HEK293 (cell line): ENCODE results near the gene LPCAT4.
"Not testable (repeated sequence)": the region's sequence is repeated elsewhere in the genome, so short reads cannot be mapped to it uniquely, and the experiment has no call there.

Experiments used
- CTCF ChIA-PET: fragments of 350-600 bp; formaldehyde crosslinking; extraction: SDS; loops from one replicate; lab custom pipeline; 2021; ENCODE audit warnings: antibody characterized with exemption; lab: Yijun Ruan, JAX
- POLR2A ChIA-PET: fragments of 300-600 bp; formaldehyde crosslinking; extraction: SDS; loops from one replicate; lab custom pipeline; 2020; ENCODE audit warnings: antibody characterized with exemption, inconsistent platforms; lab: Yijun Ruan, JAX
- H3K27ac ChIP-seq: fragments of 200-500 bp; sonication (Bioruptor generic); 2 replicates; pipeline ENCODE4 v1.5.1; 2014; ENCODE audit warnings: low read depth, low read length, control low read depth, inconsistent platforms; ENCODE audit errors: extremely low read depth
- H3K36me3 ChIP-seq, 2 experiments: fragments of 200-500 bp in 1 of 2; sonication (Bioruptor generic) in 1 of 2; 1 replicate in 1 of 2; 2 replicates in 1 of 2; pipeline ENCODE4 v1.5.1; 2014 to 2017; ENCODE audit warnings: inconsistent platforms in 2 of 2, low read length in 2 of 2; ENCODE audit not compliant: control insufficient read depth in 2 of 2, insufficient read depth in 1 of 2
- H3K4me1 ChIP-seq: fragments of 200-500 bp; sonication (Bioruptor generic); 2 replicates; pipeline ENCODE4 v1.5.1; 2014; ENCODE audit warnings: mild to moderate bottlenecking, low read length, inconsistent platforms; ENCODE audit not compliant: control insufficient read depth, insufficient read depth
- H3K4me3 ChIP-seq: 2 replicates; pipeline ENCODE4 v1.5.1; 2011; ENCODE audit warnings: low read depth, mild to moderate bottlenecking, control low read depth, low read length, moderate library complexity
- H3K9me3 ChIP-seq: fragments of 200-500 bp; sonication (Bioruptor generic); 2 replicates; pipeline ENCODE4 v1.5.1; 2014; ENCODE audit warnings: low read depth, low read length, inconsistent platforms; ENCODE audit not compliant: control insufficient read depth, insufficient read depth
- EGR2 ChIP-seq: fragments of 450-650 bp; formaldehyde crosslinking; IDR thresholded peaks from 2 replicates; pipeline ENCODE4 v1.5.1; 2016; ENCODE audit warnings: low read depth, missing biosample characterization, missing genetic modification characterization
- FEZF1 ChIP-seq: fragments of 450-650 bp; formaldehyde crosslinking; IDR thresholded peaks from 2 replicates; pipeline ENCODE4 v1.5.1; 2016; ENCODE audit warnings: missing biosample characterization, missing genetic modification characterization
- GLIS1 ChIP-seq: fragments of 450-650 bp; formaldehyde crosslinking; IDR thresholded peaks from 2 replicates; pipeline ENCODE4 v1.5.1; 2016; ENCODE audit warnings: missing biosample characterization, missing genetic modification characterization
- HIC1 ChIP-seq: fragments of 450-650 bp; formaldehyde crosslinking; IDR thresholded peaks from 2 replicates; pipeline ENCODE4 v1.5.1; 2016; ENCODE audit warnings: missing biosample characterization, missing genetic modification characterization
- KLF7 ChIP-seq: fragments of 450-650 bp; formaldehyde crosslinking; IDR thresholded peaks from 2 replicates; pipeline ENCODE4 v1.5.1; 2016; ENCODE audit warnings: missing biosample characterization, missing genetic modification characterization, borderline replicate concordance
- MZF1 ChIP-seq: fragments of 450-650 bp; formaldehyde crosslinking; IDR thresholded peaks from 2 replicates; pipeline ENCODE4 v1.5.1; 2017; ENCODE audit warnings: missing biosample characterization, missing genetic modification characterization, borderline replicate concordance
- OVOL3 ChIP-seq: fragments of 450-650 bp; formaldehyde crosslinking; IDR thresholded peaks from 2 replicates; pipeline ENCODE4 v1.5.1; 2016; ENCODE audit warnings: missing biosample characterization, missing genetic modification characterization
- PATZ1 ChIP-seq: fragments of 450-650 bp; formaldehyde crosslinking; IDR thresholded peaks from 2 replicates; pipeline ENCODE4 v1.5.1; 2016; ENCODE audit warnings: missing biosample characterization, missing genetic modification characterization
- YY1 ChIP-seq: fragments of 450-650 bp; formaldehyde crosslinking; IDR thresholded peaks from 2 replicates; pipeline ENCODE4 v1.5.1; 2018; ENCODE audit warnings: missing biosample characterization, missing genetic modification characterization
- ZFP3 ChIP-seq: fragments of 450-650 bp; formaldehyde crosslinking; IDR thresholded peaks from 2 replicates; pipeline ENCODE4 v1.5.1; 2016; ENCODE audit warnings: low read depth, missing biosample characterization, missing genetic modification characterization
- ZNF184 ChIP-seq: fragments of 450-650 bp; IDR thresholded peaks from 2 replicates; pipeline ENCODE4 v1.5.1; 2018; ENCODE audit warnings: missing biosample characterization, mild to moderate bottlenecking, missing genetic modification characterization
- ZNF211 ChIP-seq: fragments of 450-650 bp; formaldehyde crosslinking; IDR thresholded peaks from 2 replicates; pipeline ENCODE4 v1.5.1; 2016; ENCODE audit warnings: low read depth, missing biosample characterization, missing genetic modification characterization
- ZNF341 ChIP-seq: fragments of 450-650 bp; formaldehyde crosslinking; IDR thresholded peaks from 2 replicates; pipeline ENCODE4; 2016; ENCODE audit warnings: low read depth, missing biosample characterization, missing genetic modification characterization
- ZNF354C ChIP-seq: fragments of 450-650 bp; formaldehyde crosslinking; IDR thresholded peaks from 2 replicates; pipeline ENCODE4 v1.5.1; 2016; ENCODE audit warnings: missing biosample characterization, missing genetic modification characterization, low read depth, borderline replicate concordance
- ZNF366 ChIP-seq: fragments of 450-650 bp; formaldehyde crosslinking; conservative IDR thresholded peaks from 2 replicates; pipeline ENCODE4 v1.5.1; 2016; ENCODE audit warnings: missing biosample characterization, missing genetic modification characterization
- ZNF501 ChIP-seq: fragments of 450-650 bp; formaldehyde crosslinking; IDR thresholded peaks from 2 replicates; pipeline ENCODE4 v1.5.1; 2016; ENCODE audit warnings: missing biosample characterization, missing genetic modification characterization
- ZNF692 ChIP-seq: fragments of 450-650 bp; formaldehyde crosslinking; IDR thresholded peaks from 2 replicates; pipeline ENCODE4 v1.5.1; 2016; ENCODE audit warnings: missing biosample characterization, missing genetic modification characterization
- TF ChIP-seq, protein P1 (sequence below): sonication (generic); formaldehyde crosslinking; IDR thresholded peaks from 2 replicates; pipeline ENCODE4 v1.8.1; 2022; ENCODE audit warnings: mild to moderate bottlenecking, moderate library complexity, missing genetic modification reagents
- TF ChIP-seq, protein P2 (sequence below): fragments of 450-650 bp; formaldehyde crosslinking; IDR thresholded peaks from 2 replicates; pipeline ENCODE4 v1.5.1; 2016; ENCODE audit warnings: missing biosample characterization, missing genetic modification characterization

The LPCAT4 gene

GRCh38 chr15:34353627-34354026, 13.4 kb downstream of the LPCAT4 start:
- ChIA-PET POLR2A (no interaction called here), CTCF (no interaction called here)
- H3K4me1 ChIP-seq: no peaks in the 10 kb centered on the region
- H3K36me3 ChIP-seq: peaks cover 0 to 3% of the 10 kb centered on the region in 2 experiments; a peak in 1 of 3 replicates
- no peaks in the 10 kb centered on the region for H3K9me3 ChIP-seq
- TF ChIP-seq, protein P1, sequence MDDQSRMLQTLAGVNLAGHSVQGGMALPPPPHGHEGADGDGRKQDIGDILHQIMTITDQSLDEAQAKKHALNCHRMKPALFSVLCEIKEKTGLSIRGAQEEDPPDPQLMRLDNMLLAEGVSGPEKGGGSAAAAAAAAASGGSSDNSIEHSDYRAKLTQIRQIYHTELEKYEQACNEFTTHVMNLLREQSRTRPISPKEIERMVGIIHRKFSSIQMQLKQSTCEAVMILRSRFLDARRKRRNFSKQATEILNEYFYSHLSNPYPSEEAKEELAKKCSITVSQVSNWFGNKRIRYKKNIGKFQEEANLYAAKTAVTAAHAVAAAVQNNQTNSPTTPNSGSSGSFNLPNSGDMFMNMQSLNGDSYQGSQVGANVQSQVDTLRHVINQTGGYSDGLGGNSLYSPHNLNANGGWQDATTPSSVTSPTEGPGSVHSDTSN: no peak
- no peak for TF ChIP-seq FEZF1
- TF ChIP-seq, protein P2, sequence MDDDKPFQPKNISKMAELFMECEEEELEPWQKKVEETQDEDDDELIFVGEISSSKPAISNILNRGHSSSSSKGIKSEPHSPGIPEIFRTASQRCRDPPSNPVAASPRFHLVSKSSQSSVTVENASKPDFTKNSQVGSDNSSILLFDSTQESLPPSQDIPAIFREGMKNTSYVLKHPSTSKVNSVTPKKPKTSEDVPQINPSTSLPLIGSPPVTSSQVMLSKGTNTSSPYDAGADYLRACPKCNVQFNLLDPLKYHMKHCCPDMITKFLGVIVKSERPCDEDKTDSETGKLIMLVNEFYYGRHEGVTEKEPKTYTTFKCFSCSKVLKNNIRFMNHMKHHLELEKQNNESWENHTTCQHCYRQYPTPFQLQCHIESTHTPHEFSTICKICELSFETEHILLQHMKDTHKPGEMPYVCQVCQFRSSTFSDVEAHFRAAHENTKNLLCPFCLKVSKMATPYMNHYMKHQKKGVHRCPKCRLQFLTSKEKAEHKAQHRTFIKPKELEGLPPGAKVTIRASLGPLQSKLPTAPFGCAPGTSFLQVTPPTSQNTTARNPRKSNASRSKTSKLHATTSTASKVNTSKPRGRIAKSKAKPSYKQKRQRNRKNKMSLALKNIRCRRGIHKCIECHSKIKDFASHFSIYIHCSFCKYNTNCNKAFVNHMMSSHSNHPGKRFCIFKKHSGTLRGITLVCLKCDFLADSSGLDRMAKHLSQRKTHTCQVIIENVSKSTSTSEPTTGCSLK (tag by site-specific recombination): no peak
- no peak for TF ChIP-seq ZFP3 (tag by site-specific recombination)
- no peak for TF ChIP-seq ZNF354C (tag by site-specific recombination)
- TF ChIP-seq HIC1: no peak
- TF ChIP-seq ZNF366 (tag by site-specific recombination): no peak
- TF ChIP-seq ZNF341 (tag by site-specific recombination): no peak
- no peak for TF ChIP-seq ZNF184 (tag by site-specific recombination)
- no peak for TF ChIP-seq PATZ1 (tag by site-specific recombination)
- TF ChIP-seq KLF7 (tag by site-specific recombination): no peak
- TF ChIP-seq YY1: no peak
- TF ChIP-seq ZNF501: no peak
- TF ChIP-seq OVOL3 (tag by site-specific recombination): no peak
- no peak for TF ChIP-seq EGR2 (tag by site-specific recombination)
- no peak for TF ChIP-seq GLIS1 (tag by site-specific recombination)
- no peak for TF ChIP-seq ZNF692
- no peak for TF ChIP-seq MZF1
- no peak for TF ChIP-seq ZNF211 (tag by site-specific recombination)
- TF ChIP-seq, all 188 proteins: peak for 0
- Histone ChIP-seq H3K27ac (no peak overlapping the region), H3K4me3 (no peak overlapping the region)

GRCh38 chr15:34352996-34353395, 14.0 kb downstream of the LPCAT4 start:
- H3K4me3 ChIP-seq, POLR2A ChIA-PET, H3K9me3 ChIP-seq, H3K27ac ChIP-seq, H3K4me1 ChIP-seq, CTCF ChIA-PET, H3K36me3 ChIP-seq: not testable (repeated sequence)
